HCT116 (cell line): ENCODE measurements around the gene PDGFD. TPM values are rescaled to one million over a fixed set of nuclear protein-coding genes. Genes with fewer than 3 reads are reported as not detected.

ENCODE experiments used
- ATAC-seq: fragments of 200-7000 bp; cut with Tn5 transposase; 2 replicates; pipeline ENCODE4 v1.9.1; 2020; ENCODE audit warnings: mild to moderate bottlenecking, moderate library complexity
- BruUV-seq: library from RNA; stranded (reverse); fragments of 400-500 nt; replicated peaks from 2 replicates; lab custom pipeline; 2021; lab: Mats Ljungman, UMichigan
- CTCF ChIA-PET: fragments of 300-600 bp; sonication (Branson Sonifier 250); formaldehyde crosslinking; loops from one replicate; lab custom pipeline; 2021; ENCODE audit warnings: antibody characterized with exemption; lab: Charles Lee
- POLR2A ChIA-PET: fragments of 300-600, 350-600 bp; sonication (Branson Sonifier 250); formaldehyde crosslinking; loops from one replicate; lab custom pipeline; 2021; ENCODE audit warnings: antibody characterized with exemption; lab: Charles Lee
- RAD21 ChIA-PET, 2 experiments: fragments of 300-600 bp; sonication (Branson Sonifier 250); formaldehyde crosslinking; loops; one replicate each; lab custom pipeline; 2023; ENCODE audit warnings: low total read pairs in 2 of 2; ENCODE audit not compliant: uncharacterized antibody in 2 of 2, unreplicated experiment in 2 of 2, low non-redundant PET in 1 of 2; lab: Charles Lee
- DNase-seq: peaks from one replicate; pipeline ENCODE4 v3.0.0-alpha.2; 2010; ENCODE audit warnings: low read depth, low spot score
- H2AFZ ChIP-seq: fragments of 200-600 bp; shearing (Covaris generic), sonication (generic); 2 replicates; pipeline ENCODE4 v1.6.1; 2017; ENCODE audit warnings: low read depth, mixed run types, mixed read lengths, antibody characterized with exemption, low read length; ENCODE audit not compliant: poor library complexity, severe bottlenecking
- H3K27ac ChIP-seq: 2 replicates; pipeline ENCODE4 v1.5.1; 2012; ENCODE audit warnings: low read depth, low read length
- H3K27me3 ChIP-seq: fragments of 200-600 bp; sonication (generic); 2 replicates; pipeline ENCODE4 v1.6.1; 2016; ENCODE audit warnings: mixed run types, low read length, mixed read lengths; ENCODE audit not compliant: insufficient read depth
- H3K36me3 ChIP-seq, 2 experiments: fragments of 200-500 bp in 1 of 2; fragments of 200-600 bp in 1 of 2; sonication (Bioruptor generic) in 1 of 2; sonication (generic) in 1 of 2; 2 replicates each; pipeline versions ENCODE4 v1.5.1 to v1.6.1; 2014 to 2016; ENCODE audit warnings: low read length in 2 of 2, inconsistent platforms in 1 of 2, mixed read lengths in 1 of 2, mixed run types in 1 of 2; ENCODE audit not compliant: insufficient read depth in 2 of 2, control insufficient read depth in 1 of 2
- H3K4me1 ChIP-seq, 2 experiments: fragments of 200-600 bp in 1 of 2; sonication (generic) in 1 of 2; 2 replicates each; pipeline versions ENCODE4 v1.5.1 to v1.6.1; 2012 to 2017; ENCODE audit warnings: low read length in 2 of 2, inconsistent platforms in 1 of 2, mild to moderate bottlenecking in 1 of 2, mixed read lengths in 1 of 2, mixed run types in 1 of 2, moderate library complexity in 1 of 2; ENCODE audit not compliant: insufficient read depth in 2 of 2, control insufficient read depth in 1 of 2
- H3K4me2 ChIP-seq: fragments of 200-600 bp; sonication (generic); 2 replicates; pipeline ENCODE4 v1.6.1; 2017; ENCODE audit warnings: mixed run types, low read length, mixed read lengths
- H3K4me3 ChIP-seq, 2 experiments: fragments of 200-600 bp in 1 of 2; sonication (generic) in 1 of 2; replicated peaks in 1 of 2; 2 replicates each; pipeline ENCODE4 v1.5.1; 2011 to 2016; ENCODE audit warnings: low read length in 2 of 2, control low read depth in 1 of 2, low read depth in 1 of 2, mild to moderate bottlenecking in 1 of 2, mixed read lengths in 1 of 2, mixed run types in 1 of 2
- H3K79me2 ChIP-seq: fragments of 200-600 bp; sonication (generic); 2 replicates; pipeline ENCODE4 v1.6.1; 2017; ENCODE audit warnings: mild to moderate bottlenecking, mixed run types, low read length, moderate library complexity, mixed read lengths; ENCODE audit not compliant: insufficient read depth
- H3K9ac ChIP-seq: fragments of 200-600 bp; sonication (generic); 2 replicates; pipeline ENCODE4 v1.6.1; 2016; ENCODE audit warnings: low read length, mixed read lengths
- H3K9me2 ChIP-seq: fragments of 200-600 bp; sonication (generic), shearing (Covaris generic); 2 replicates; pipeline ENCODE4 v1.6.1; 2017; ENCODE audit warnings: mixed run types, mild to moderate bottlenecking, moderate library complexity; ENCODE audit not compliant: insufficient read depth
- H3K9me3 ChIP-seq, 2 experiments: fragments of 200-500 bp in 1 of 2; fragments of 200-600 bp in 1 of 2; sonication (Bioruptor generic) in 1 of 2; sonication (generic) in 1 of 2; 2 replicates each; pipeline ENCODE4 v1.6.1; 2014 to 2017; ENCODE audit warnings: low read length in 2 of 2, mixed read lengths in 2 of 2, inconsistent platforms in 1 of 2, low read depth in 1 of 2, mild to moderate bottlenecking in 1 of 2, mixed run types in 1 of 2, moderate library complexity in 1 of 2; ENCODE audit not compliant: control insufficient read depth in 1 of 2, insufficient read depth in 1 of 2
- H4K20me1 ChIP-seq: fragments of 200-600 bp; sonication (generic), shearing (Covaris generic); 2 replicates; pipeline ENCODE4 v1.6.1; 2017; ENCODE audit warnings: mixed run types, mild to moderate bottlenecking, moderate library complexity; ENCODE audit not compliant: insufficient read depth
- CEBPB ChIP-seq: IDR thresholded peaks from 2 replicates; pipeline ENCODE4 v1.6.1; 2012; ENCODE audit warnings: low read depth
- CTCF ChIP-seq, 3 experiments: fragments of 200-600 bp in 1 of 3; sonication (generic) in 1 of 3; IDR thresholded peaks in 2 of 3; conservative IDR thresholded peaks in 1 of 3; 2 replicates each; pipeline ENCODE4 v1.5.1; 2012 to 2017; ENCODE audit warnings: low read depth in 2 of 3, low read length in 2 of 3, antibody characterized with exemption in 1 of 3, borderline replicate concordance in 1 of 3, control low read depth in 1 of 3, mild to moderate bottlenecking in 1 of 3, mixed read lengths in 1 of 3, mixed run types in 1 of 3, moderate library complexity in 1 of 3; ENCODE audit not compliant: insufficient read depth in 1 of 3
- FOSL1 ChIP-seq: IDR thresholded peaks from 2 replicates; pipeline ENCODE4 v1.6.1; 2012; ENCODE audit warnings: low read depth
- JUND ChIP-seq: IDR thresholded peaks from 2 replicates; pipeline ENCODE4 v1.6.1; 2012
- MAX ChIP-seq: IDR thresholded peaks from 2 replicates; pipeline ENCODE4 v1.6.1; 2012
- SP1 ChIP-seq: IDR thresholded peaks from 2 replicates; pipeline ENCODE4 v1.6.1; 2012; ENCODE audit warnings: low read depth
- SRF ChIP-seq: IDR thresholded peaks from 2 replicates; pipeline ENCODE4 v1.6.1; 2012; ENCODE audit warnings: low read depth
- TCF7L2 ChIP-seq: IDR thresholded peaks from 2 replicates; pipeline ENCODE4 v1.7.0; 2011; ENCODE audit warnings: borderline replicate concordance, inconsistent platforms; ENCODE audit not compliant: insufficient read depth, insufficient read length; ENCODE audit errors: extremely low read depth
- ZFX ChIP-seq: fragments of 450-650 bp; IDR thresholded peaks from 2 replicates; pipeline ENCODE4 v1.6.1; 2017
- intact Hi-C: fragments of 100-400 bp; cut with micrococcal nuclease; formaldehyde crosslinking; loops from 2 replicates; pipeline ENCODE4 v1.10.0; 2022
- total RNA-seq: library from RNA; stranded (reverse); gene quantifications from one replicate; pipeline ENCODE4 v1.2.1, GENCODE V29; 2021; ENCODE audit not compliant: unreplicated experiment

Gene PDGFD
- total RNA-seq, 1 experiment from 2014 or later: 0.34 TPM

- H3K36me3 ChIP-seq: no peaks in the 10 kb centered on the region
- RAD21 ChIA-PET: no interaction called here
- ATAC-seq: no peak
- no TSS peak for BruUV-seq
- no peak overlapping the region for H3K4me3 ChIP-seq
- no peaks in the 10 kb centered on the region for H3K79me2 ChIP-seq
- no peaks in the 10 kb centered on the region for H3K9me2 ChIP-seq
- no peaks in the 10 kb centered on the region for H3K9me3 ChIP-seq
- no peak overlapping the region for H2AFZ ChIP-seq
- POLR2A ChIA-PET: no interaction called here
- no peaks in the 10 kb centered on the region for H3K4me1 ChIP-seq
- no peaks in the 10 kb centered on the region for H3K27me3 ChIP-seq
- H3K27ac ChIP-seq: no peak overlapping the region
- no peaks in the 10 kb centered on the region for H4K20me1 ChIP-seq
- CTCF ChIA-PET: no interaction called here
- intact Hi-C loops: no loop called here
- no peak overlapping the region for H3K9ac ChIP-seq
- no peak for TF ChIP-seq ZFX
- no peak for TF ChIP-seq CEBPB
- TF ChIP-seq MAX: no peak
- no peak for TF ChIP-seq SP1
- TF ChIP-seq TCF7L2: no peak
- no peak for TF ChIP-seq FOSL1
- no peak overlapping the region for H3K4me2 ChIP-seq
- DNase-seq: no peak
Observed at GRCh38 chr11:103960108-103960507, 203.8 kb downstream of the PDGFD start.

- H2AFZ ChIP-seq: no peak overlapping the region
- DNase-seq (no peak), ATAC-seq (no peak)
- H3K27me3 ChIP-seq: no peaks in the 10 kb centered on the region
- BruUV-seq: no TSS peak
- H3K4me2 ChIP-seq: no peak overlapping the region
- RAD21 ChIA-PET: no interaction called here
- H3K9me3 ChIP-seq: no peaks in the 10 kb centered on the region
- no peak overlapping the region for H3K9ac ChIP-seq
- TF ChIP-seq SRF (no peak), JUND (no peak), CTCF (IDR thresholded peaks at IDR 0.05 in 2 of 3, conservative IDR thresholded peaks at IDR 0.05 in 1 of 3; ENCODE audit: borderline replicate concordance in 1 of 3, insufficient read depth in 1 of 3, low read depth in 2 of 3, low read length in 2 of 3) (no peak), FOSL1 (no peak)
- H4K20me1 ChIP-seq: no peaks in the 10 kb centered on the region
- no peak overlapping the region for H3K4me3 ChIP-seq
- no peaks in the 10 kb centered on the region for H3K9me2 ChIP-seq
- H3K36me3 ChIP-seq: no peaks in the 10 kb centered on the region
- H3K27ac ChIP-seq: no peak overlapping the region
- no peaks in the 10 kb centered on the region for H3K4me1 ChIP-seq
- POLR2A ChIA-PET: no interaction called here
- intact Hi-C loops: no loop called here
- no peaks in the 10 kb centered on the region for H3K79me2 ChIP-seq
- CTCF ChIA-PET: no interaction called here
Observed at GRCh38 chr11:103959279-103959942, 204.5 kb downstream of the PDGFD start.
